Peyer's patch (tissue), 4 donors: ENCODE measurements around the gene POSTN.

Experiments
- POLR2A ChIP-seq, 2 donors: fragments of 450-650 bp; IDR thresholded peaks; one replicate each; pipeline ENCODE4 v1.5.1; 2017; ENCODE audit warnings: antibody characterized with exemption in 2 of 2, mild to moderate bottlenecking in 2 of 2, moderate library complexity in 2 of 2
- TF ChIP-seq, protein P1 (sequence below), 6 experiments: fragments of 450-650 bp in 4 of 6; fragments of 200-600 bp in 2 of 6; sonication (generic) in 1 of 6; IDR thresholded peaks; one replicate each; pipeline ENCODE4 v1.5.1; 2017 to 2019; ENCODE audit warnings: antibody characterized with exemption in 6 of 6, mild to moderate bottlenecking in 3 of 6, moderate library complexity in 1 of 6

DNA sequence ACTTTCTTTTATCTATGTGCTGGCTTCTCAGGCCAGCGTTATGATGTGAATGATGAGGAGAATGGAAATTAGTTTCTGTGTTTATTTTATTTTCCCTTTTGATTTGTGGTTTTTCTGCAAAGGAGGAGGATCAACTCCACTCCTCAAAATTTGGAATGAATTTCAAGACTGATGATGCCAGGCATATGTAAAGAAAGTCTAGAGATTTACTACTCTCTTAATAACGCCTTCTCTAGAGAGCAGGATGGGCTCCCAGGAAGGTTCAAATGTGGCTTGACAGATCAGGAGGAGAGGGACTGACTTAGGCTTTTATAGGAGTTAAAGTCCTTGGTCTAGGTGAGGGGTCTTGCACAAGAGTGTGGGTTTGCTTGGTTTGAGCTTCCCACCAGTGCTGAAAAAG lies 15.1 kb upstream of the POSTN start:
- TF ChIP-seq POLR2A (IDR thresholded peaks at IDR 0.05): no peak
- TF ChIP-seq, protein P1, sequence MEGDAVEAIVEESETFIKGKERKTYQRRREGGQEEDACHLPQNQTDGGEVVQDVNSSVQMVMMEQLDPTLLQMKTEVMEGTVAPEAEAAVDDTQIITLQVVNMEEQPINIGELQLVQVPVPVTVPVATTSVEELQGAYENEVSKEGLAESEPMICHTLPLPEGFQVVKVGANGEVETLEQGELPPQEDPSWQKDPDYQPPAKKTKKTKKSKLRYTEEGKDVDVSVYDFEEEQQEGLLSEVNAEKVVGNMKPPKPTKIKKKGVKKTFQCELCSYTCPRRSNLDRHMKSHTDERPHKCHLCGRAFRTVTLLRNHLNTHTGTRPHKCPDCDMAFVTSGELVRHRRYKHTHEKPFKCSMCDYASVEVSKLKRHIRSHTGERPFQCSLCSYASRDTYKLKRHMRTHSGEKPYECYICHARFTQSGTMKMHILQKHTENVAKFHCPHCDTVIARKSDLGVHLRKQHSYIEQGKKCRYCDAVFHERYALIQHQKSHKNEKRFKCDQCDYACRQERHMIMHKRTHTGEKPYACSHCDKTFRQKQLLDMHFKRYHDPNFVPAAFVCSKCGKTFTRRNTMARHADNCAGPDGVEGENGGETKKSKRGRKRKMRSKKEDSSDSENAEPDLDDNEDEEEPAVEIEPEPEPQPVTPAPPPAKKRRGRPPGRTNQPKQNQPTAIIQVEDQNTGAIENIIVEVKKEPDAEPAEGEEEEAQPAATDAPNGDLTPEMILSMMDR (IDR thresholded peaks at IDR 0.05): no peak
